ENCODE data around the gene ZNF428.
"Not testable (repeated sequence)": the region's sequence is repeated elsewhere in the genome, so short reads cannot be mapped to it uniquely, and the experiment has no call there.

The ZNF428 gene

GRCh38 chr19:43619262-43620060, at the start of gene ZNF428:
ZNF428 (minus strand) TSS chr19:43619629; CDS start chr19:43614304, 5,325 bp downstream.
- peak; percentile 90 for DNase-seq

GRCh38 chr19:43668406-43669109, 49.1 kb upstream of the ZNF428 start:
- DNase-seq = peak; percentile 94

GRCh38 chr19:43667876-43668405, 48.5 kb upstream of the ZNF428 start:
- no peak for DNase-seq

GRCh38 chr19:43667126-43667875, 47.9 kb upstream of the ZNF428 start:
- no peak for DNase-seq

DNA sequence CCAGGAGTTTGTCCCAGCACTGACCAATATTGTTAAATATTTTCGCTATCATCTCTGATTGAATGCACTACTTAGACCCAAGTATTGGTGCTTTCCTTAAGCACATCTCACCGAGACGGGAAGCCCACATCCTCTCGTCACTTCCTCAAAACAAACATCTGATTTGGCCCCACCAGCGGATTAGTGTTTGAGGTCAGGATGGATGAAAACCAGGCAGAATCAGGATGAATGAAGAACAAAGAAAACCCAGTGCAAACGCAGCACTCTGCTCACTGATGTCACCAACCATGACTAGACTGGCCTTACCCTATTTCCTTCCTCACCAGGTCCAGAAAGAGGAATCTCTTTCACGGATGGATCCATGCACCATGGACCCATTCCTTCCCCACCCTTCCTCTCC, 44.6 kb upstream of the ZNF428 start:
- peak; percentile 25 for DNase-seq

DNA sequence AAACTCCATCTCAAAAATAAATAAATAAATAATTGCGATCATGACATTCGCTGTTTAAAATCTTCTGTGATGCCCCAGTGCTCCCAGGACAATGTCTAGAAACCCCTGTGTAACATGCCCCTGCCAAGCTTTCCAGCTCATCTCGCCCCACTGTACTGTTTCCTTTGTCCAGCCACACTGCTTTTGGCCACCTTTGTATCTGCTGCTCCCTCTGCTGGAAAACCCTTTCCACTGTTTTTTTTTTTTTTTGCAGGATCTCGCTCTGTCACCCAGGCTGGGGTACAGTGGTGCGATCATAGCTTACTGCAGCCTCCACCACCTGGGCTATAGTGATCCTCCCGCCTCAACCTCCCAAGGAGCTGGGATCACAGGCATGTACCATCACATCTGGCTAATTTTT, 43.1 kb upstream of the ZNF428 start:
- DNase-seq = no peak

DNA sequence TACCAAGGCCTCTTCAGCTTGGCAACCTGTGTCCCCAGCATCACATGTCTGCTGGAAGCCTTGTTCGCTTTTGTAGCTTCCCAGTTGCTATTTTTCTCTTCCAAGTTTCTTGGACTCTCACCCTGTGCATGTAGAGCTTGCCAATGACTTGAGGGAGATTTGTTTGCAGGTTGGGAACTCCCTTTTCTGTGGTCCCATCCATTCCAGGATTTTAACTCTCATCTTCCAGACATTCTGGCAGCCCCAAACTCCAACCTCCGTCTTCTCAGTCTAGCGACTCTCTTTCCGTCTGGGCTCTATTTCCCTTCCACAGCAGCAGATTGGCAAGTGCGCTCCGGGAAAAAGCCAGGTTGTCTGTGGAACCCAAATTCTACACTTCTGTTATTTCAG, 41.5 kb upstream of the ZNF428 start:
- DNase-seq = no peak

DNA sequence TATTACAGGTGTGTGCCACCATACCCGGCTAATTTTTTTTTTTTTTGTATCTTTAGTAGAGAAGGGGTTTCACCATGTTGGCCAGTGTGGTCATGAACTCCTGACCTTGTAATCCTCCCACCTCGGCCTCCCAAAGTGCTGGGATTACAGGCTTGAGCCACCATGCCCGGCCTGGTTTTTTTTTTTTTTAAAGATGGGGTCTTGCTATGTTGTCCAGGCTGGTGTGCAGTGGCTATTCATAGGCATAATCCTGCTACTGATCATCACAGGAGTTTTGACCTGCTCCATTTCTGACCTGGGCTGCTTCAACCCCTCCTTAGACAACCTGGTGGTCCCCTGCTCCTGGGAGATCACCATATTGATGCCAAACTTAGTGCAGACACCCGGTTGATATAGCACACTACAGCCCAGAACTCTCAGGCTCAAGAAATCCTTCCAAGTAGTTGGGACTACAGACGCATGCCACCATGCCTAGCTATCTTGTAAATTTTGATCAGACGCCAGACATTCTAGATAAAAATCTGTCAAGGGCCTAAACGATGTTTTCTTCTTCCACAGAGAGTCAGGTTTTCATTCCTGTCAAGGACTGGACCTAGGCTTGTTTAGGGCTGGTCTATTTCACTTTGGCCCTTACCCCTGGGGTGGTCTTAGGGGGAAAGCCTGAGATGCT, 41.0 kb upstream of the ZNF428 start:
- no peak for DNase-seq

DNA sequence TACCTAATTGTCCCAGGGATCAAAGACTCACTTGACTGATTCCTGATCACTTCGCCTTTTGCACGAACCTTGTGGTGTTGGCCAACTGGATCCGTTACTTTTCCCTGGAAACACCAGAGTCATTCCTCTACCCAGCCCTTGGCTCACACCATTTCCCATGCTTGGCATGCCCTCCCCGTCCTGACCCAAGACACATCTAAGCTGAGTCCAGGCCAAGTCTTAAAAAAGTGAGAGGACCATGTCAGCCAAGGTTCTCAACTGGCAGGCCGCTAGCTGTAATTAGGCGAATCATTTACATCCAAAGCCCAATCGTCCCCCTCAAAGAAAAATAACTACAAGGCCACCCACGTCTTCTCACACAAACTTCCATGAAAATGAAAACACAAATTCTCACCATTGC, 39.1 kb upstream of the ZNF428 start:
- DNase-seq = no peak

GRCh38 chr19:43658001-43658400, 38.6 kb upstream of the ZNF428 start:
- DNase-seq = no peak

DNA sequence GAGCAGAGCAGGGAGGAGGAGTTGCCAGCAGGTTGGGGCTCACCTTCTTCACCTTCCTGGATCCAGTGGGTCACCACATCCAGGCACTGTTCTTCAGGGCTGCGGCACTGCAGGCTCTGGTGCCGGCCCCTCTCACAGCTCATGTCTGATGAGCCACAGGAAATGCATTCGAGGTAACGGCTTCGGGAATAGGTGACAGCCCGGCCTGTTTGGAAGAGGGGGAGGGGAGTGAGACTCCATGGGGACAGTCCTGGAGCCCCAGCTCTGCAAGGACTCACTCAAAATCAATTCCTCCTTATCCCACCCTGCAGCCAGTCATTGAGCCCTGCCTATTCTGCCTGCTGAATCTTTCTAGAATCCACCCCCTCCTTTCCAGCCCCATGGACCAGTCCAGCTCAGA, 37.0 kb upstream of the ZNF428 start:
- no peak for DNase-seq

- no peak for DNase-seq
Observed at GRCh38 chr19:43652546-43652874, 33.1 kb upstream of the ZNF428 start.

DNA sequence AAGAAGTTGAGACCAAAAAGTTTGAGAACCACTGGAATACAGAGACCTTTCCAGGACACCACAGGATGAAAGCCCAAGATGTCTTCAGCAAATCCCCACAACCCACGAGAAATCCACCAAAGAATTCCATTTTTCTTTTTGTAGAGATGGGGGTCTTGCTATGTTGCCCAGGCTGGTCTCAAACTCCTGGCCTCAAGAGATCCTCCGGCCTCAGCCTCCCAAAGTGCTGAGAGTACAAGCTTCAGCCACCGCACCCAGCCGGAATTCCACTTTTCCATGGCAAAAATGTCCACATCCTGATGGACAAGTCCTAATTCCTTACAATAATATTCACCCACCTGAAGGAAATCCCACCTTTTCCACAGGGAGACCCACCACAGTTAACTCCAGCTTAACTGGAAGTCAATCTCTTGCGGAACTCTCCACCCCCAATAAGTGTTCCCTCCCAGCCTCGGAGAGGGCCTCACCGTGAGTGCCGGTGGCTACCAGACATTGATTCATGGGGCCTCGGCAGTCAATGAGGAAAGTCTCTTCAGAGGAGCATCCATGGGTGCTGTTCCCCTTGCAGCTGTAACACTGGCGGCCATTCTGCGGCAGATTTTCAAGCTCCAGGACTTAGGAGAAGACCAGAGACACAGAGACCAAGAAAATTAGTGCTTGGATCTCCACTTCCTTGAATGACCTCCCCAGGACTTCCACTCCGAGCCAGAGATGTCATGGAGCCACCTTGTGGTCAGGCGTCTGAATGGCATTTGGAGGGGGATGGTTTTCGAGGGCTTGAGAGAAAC, 32.5 kb upstream of the ZNF428 start:
- DNase-seq = peak; percentile 37

- DNase-seq = not testable (repeated sequence)
Observed at GRCh38 chr19:43650276-43650675, 30.8 kb upstream of the ZNF428 start.

DNA sequence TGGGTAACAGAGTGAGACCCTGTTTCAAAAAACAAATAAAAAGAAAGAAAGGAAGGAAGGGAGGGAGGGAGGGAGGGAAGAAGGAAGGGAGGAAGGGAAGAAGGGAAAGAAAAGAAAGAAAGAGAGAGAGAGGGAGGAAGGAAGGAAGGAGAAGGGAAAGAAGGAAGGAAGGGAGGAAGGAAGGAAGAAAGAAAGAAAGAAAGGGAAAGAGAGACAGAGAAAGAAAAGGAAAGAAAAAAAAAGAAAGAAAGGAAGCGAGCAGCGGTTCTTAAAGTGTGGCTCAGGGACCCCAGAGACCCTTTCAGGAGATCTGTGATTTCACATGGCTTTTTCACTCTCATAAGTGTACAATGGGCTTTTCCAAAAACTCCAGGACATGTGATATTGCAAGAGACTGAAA, 30.1 kb upstream of the ZNF428 start:
- no peak for DNase-seq

DNA sequence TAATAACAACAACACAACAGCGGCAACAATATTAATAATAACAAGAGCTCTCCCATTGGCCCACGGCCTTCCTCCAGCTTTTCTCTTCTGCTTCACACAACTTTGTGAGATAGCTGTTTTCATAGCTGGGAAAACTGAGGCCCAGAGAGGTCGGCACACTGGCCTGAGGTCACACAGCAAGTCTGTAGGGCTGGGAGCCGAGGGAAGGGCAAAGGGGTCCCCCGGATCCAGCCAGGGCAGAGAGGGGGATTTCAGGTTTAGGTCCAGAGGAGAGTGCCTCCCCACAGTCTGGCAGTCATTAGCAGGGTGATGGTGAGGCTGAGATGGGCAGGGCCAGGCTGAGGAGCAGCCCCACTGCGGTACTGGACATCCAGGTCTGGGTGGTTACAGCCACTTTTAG, 29.2 kb upstream of the ZNF428 start:
- no peak for DNase-seq

- DNase-seq = no peak
Observed at GRCh38 chr19:43644181-43644580, 24.8 kb upstream of the ZNF428 start.

DNA sequence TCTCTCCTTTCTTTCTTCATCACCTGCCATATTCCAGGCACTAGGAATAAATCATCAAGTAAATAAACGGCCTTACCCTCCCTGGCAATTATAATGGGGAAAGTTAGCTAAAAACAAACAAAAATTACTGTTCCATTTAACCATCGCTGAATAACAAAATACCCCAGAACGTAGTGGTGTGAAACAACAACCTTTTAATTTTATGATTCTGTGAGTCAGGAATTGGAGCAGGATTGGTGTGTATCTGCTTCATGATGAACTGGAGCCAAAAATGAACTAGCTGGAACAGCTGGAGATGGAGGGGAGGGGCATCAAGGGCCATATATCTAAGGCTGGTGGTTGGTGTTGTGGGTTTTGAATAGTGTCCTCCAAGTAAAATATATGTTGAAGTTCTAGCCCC, 23.9 kb upstream of the ZNF428 start:
- DNase-seq = no peak

DNA sequence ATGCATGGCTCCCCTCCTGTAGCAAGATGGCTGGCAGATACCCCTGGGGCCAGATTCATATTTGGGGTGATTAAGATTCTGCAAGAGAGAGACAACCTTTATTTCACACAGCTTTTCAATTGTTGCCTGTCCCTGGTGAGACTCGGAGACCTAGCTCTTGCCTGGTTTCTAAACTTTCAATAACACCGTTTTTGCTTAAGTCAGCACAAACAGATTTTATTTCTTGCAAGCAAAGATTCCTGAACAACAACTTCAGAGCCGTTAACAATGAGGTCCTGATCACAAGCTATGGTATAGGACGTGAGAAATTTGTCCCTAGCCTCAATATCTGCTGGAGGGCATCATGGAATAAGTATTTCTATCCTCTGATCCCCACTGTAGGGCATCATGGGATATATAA, 23.1 kb upstream of the ZNF428 start:
- no peak for DNase-seq

GRCh38 chr19:43641333-43641732, 21.9 kb upstream of the ZNF428 start:
- DNase-seq = no peak

- no peak for DNase-seq
Observed at GRCh38 chr19:43640424-43640757, 21.0 kb upstream of the ZNF428 start.
